GM18517 (cell line): ENCODE results near the gene RERG.

Experiments used
- ATAC-seq: cut with Tn5 transposase; IDR thresholded peaks from one replicate; pipeline ENCODE4 v1.9.1; 2021; ENCODE audit warnings: mild to moderate bottlenecking, moderate library complexity; ENCODE audit not compliant: unreplicated experiment

RERG gene

DNA sequence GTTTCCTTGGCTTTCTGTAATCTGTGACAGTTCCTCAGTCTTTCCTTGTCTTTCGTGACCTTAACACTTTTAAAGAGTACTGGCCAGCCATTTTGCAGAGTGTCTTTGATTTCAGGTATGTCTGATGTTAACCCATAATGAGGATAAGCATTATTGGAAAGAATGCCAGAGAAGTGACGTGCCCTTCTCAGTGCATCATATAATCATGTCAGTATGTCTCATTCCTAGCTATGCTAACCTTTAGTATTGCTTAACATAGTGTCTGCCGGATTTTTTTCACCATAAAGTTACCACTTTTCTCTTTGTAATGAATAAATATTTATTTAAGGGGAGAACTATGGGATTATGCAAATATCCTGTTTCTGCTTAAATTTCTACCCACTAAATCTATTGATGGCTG, 28.5 kb downstream of the RERG start:
- ATAC-seq, result no peak

DNA sequence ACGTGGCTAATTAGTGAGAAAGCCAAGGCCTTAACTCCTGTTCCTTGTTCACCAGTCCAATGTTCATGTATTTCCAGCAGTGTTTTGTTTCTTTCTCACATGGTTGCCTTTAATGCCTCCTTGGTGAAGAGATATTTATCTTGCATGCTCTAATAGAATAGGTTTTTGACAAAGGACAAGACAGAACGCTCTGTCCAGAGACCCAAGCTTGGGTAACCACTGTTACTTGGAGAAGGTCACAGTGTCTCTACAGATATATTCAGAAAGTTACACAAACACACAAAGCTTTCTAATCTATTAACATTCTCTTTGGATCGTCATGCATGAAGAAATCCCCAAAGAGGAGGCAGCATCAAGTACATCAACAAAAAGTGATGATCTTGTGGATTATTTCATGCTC, 33.1 kb downstream of the RERG start:
- ATAC-seq, result no peak

DNA sequence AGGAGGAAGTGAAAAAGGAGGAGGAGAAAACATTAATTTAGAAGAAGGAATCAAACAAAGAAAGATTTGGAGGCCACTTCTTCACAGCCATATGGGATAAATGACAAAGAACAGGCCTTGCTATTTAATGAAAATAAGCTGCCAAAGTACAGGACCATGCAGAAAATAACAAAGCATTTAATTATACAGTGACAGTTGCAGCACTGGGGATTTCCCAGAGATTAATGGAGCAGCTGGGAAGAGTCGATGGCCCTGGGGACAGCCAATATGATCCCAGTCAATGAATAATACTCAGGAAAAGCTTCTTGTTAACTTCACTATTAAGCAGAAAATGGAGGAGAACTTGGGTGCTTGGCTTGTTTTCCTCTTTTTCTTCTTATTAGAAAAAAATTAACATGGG, 34.6 kb downstream of the RERG start:
- ATAC-seq, result no peak

DNA sequence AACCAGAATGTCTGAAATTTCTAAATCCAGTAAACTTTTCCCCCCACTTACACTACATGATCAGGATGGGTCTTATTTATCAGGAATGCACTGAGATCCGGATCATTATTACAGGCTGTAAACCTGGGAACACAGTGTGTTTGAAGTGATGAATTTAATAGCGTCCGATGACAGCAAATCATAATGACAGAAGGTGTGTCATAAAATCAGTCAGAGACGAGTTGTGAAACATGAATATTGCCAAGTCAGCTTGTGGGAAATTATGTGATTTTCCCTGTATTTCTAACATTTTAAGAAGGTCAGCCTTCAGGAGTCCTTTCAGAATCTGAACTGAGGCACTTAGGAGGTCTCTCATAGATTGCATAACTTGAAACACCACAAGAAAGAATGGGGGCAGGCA, 36.7 kb downstream of the RERG start:
- no peak for ATAC-seq

DNA sequence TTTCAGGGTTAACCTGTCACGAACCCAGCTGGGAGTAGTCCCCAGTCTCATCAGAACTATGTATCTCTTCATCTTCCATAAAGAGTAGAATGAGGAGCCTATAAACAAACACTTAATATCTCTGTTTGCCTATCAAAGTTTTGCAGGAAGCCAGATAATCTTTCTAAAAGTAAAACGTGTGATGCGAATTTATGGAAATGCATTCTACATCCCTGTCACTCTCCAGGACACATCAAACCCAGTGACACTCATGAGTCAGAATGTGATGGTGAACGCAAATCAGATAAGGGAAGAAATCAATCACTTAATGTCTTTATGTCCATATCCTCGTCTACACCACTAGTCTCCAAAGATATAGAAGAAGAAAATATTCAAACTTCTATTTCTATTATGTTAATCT, 37.4 kb downstream of the RERG start:
- no peak for ATAC-seq

DNA sequence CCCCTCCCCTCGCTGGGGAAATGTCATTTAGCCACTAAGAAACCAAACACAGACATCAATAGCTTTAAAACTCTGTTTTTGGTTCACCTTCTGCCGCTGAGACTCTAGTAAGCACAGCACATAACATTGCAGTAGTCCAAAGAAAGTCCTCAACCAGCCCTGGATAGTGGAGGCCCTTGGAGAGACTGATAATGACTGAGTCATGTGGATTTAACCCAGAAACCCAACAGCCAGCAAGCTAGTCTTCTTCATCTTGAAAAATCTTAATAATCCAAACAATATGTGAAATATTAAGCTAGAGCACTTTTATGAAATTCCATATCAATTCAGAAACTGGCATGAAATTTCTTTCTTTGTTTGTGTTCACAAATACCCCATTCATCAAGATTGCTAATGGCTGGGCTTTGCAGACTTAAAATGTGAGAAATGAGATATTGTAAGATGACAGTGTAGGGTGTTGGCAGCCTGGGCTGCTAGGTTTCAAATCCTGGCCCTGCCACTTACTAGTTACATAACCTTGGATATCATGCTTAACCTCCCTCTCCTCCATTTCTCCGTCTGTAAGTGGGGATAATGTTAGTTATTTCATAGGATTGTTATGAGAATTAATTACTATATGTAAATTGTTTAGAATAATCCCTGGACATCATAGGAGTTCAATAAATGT, 40.1 kb downstream of the RERG start:
- ATAC-seq, result no peak

DNA sequence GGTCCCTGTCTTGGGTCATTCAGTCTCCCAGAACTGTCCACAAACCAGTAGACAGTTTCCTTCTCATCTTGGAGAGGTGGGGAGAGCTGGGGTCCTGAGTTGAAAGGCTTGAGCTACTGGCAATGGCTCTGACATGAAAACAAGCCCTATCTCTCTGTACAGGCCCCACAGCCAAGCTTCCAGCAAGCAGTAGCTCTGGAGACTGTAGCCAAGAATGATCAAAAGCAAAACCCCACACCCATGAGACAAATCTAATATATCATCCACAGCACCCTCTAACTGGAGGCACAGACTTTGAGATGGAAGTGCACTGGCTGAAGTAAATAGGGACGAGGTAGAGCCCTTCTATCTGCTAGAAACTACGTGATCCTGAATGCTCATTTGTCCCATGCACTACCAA, 40.9 kb downstream of the RERG start:
- ATAC-seq, result no peak

DNA sequence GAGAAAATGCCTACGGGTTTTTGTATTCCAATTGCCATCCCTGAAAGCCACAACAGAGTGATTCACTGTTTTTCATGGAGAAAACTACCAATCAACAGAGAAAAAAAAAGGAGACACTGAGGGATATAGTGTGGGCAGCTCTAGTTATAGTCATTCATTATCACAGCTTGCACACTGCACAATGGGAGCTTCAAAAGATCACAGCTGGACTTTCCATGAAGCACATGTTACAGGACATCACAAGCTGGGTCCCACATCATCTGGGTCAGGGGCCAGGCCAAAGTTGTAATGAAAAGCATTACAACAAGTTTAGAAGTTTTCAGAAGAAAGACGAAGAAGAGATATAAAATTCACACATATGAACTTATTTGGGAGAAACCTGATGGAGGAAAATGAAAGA, 41.5 kb downstream of the RERG start:
- ATAC-seq, result no peak

DNA sequence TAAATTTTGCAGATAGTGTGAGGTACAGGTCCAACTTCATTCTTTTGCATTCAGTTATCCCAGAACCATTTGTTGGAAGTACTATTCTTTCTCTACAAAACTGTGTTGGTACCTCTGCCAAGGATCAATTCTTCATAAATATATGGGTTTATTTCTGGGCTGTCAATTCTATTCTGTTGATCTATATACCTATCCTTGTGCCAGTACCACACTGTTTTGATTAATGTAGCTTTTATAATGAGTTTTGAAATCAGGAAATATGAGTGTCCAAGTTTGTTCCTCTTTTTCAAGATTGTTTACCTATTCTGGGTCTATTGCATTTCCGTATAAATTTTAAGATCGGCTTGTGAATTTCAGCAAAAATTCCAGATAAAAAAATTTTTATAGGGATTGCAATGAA, 48.1 kb downstream of the RERG start:
- ATAC-seq, result no peak

DNA sequence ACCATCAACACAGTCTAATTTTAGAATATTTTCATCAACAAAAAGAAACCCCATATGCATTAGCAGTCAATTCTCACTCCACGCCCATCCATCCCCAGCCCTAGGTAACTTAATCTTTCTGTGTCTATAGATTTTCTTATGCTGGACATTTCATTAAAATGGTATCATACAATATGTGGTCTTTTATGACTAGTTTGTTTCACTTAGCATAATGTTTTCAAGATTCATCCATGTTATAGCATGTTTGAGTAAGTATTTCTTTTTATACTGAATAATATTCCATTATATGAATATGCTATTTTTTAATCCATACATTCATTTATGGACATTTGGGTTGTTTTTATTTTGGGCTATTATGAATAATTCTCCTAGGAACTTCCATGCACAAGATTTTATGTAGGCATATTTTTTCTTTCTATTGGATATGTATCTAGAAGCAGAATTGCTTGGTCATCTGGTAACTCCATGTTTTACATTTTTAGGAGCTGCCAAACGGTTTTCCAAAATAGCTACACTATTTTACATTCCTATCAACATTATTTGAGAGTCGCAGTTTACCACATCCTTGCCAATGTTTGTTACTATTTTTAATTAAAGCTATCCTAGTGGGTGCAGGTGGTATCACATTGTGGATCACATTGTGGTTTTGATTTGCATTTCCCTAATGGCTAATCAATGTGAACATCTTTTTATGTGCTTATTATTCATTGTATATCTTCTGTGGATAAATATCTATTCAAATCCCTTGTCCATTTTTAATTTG, 49.0 kb downstream of the RERG start:
- no peak for ATAC-seq

DNA sequence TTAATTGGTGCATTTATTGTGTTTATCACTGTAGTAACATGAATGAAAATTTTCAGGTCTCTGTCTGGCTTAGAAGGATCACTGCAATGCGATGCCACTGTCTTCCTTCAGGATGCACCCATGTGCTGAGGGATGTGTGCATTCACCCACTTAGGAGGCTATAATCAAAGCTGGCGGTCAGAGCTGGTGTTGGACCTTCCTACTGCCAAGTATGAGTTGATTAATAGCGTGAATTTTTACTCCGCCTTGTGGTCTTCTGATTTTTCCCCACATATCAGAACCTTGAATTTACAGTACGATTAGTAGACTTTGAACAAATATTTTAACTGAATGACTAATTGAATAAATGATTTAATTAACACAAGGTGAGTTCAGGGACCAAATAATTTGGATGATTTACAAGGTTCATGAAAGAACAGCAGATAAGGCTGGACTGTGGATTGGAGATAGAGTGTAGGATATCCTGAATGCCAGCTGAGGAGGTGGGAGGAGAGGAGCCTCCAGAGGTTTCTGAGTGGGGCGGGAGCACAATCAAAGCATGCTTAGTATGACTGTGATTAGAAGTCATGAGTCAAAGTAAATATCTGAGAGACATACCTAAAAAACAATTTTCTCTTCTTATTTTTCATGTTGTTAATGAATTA, 50.1 kb downstream of the RERG start:
- ATAC-seq, result no peak

DNA sequence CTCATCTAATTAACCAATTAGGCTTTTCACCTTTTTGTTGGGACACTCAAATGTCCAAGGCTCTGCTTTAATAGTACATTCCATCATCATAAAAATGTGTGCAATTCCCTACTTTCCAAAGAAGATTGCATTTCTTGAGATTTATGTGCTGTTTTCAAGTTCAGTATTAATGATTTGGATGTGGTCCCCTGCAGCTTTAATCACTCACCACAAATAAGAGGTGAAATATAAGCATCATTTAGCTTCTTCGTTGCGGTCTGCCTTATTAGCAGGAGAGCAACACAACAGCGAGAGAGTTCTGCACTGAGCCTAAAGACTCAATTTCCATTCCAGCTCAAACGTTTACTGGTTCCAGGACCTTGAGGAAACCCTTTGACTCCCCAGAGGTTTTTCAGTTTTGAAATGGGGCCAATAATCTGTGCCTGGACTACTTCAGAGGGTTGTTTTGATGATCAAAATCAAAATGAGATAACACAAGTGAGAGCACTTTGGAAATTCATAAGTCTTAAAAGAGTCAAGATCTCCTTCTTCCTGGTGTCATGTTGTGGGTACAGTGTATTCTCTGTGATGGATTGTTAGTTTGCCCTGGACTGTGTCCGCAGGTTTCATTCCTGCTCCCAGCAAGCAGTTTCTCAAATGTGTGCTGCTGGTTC, 53.1 kb downstream of the RERG start:
- no peak for ATAC-seq

DNA sequence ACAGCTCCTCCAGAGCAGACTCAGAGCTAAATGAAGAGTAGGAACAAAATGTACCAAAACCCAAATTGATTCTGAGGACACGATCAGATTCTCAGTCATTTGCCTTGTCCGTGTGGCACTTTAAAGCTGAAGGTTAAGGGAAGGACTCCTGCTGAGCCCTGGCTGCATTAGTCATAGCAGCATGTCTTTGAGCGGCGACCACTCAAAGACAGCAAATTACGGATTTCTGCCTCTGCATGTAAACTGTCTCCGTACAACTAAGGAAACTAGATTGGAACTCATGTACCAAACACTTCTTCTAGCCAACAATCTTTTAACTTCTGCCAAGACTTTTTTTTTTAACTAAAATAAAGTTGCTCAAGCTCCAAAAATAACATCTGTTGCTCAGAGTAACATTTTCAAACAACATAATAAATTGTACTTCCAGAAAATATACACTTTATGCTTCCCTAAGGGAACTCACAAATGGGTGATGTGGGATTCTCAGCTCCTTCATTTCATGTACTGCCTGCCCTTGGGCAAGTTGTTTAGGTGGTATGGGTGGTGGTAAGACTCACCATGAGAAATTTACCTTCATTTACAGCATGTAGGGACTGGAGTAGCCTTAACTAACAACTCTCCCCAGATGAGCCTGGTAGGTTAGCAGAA, 56.1 kb downstream of the RERG start:
- no peak for ATAC-seq

DNA sequence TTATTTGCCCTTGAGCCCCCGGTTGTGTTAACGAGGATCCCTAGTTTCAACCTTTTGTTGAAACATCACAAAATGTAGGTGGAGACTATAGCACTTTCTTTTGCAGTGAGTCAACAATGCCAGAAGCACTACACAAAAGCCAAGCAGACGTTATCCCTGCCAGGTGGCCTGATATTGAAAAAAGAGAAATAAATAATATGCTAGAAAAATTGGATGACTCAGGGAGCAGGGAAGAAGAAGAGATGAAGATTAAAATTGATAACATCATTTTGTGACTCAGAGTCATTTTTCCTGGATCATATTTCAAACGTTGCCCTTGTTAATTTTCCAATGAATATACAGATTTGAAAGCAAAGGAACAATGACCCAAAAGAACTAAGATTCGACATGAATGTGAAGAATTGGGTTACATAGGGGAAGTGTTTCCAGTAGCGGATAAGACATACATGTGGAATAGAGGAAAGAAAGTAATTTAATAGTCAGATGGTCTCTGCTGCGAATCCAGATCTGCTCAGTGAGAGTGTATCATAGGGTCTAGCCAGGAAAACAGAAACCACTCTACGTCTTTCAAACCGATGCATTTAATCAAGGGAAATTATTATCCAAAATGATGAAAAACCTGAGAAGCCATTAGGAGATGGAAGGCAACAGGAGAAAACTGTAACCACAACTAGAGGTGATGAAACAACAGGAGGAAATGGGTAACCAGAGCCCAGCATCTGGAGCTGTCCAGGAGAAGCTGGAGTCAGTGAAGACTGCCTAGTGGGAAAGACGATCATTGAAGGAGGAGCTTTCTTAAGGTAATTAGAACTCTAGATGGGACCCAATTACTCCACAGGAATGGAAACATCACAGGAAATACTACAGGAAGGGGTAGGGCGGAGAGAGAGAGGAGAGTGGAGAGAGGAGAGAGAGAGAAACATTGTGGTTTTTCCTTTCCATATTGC, 57.9 kb downstream of the RERG start:
- no peak for ATAC-seq

DNA sequence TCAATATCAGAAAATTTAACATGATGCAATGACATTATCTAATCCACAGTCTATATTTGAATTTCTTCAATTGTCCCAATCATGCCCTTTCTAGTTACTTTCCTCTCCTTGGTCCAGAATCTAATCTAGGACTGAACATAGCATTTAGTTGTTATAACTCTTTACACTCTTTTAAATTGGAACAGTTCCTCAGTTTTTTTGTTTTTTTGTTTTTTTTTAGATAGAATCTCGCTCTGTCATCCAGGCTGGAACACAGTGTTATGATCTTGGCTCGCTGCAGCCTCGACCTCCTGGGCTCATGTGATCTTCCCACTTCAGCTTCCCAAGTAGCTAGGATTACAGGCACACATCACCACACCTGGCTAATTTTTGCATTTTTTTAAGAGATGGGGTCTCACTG, 63.1 kb downstream of the RERG start:
- no peak for ATAC-seq

DNA sequence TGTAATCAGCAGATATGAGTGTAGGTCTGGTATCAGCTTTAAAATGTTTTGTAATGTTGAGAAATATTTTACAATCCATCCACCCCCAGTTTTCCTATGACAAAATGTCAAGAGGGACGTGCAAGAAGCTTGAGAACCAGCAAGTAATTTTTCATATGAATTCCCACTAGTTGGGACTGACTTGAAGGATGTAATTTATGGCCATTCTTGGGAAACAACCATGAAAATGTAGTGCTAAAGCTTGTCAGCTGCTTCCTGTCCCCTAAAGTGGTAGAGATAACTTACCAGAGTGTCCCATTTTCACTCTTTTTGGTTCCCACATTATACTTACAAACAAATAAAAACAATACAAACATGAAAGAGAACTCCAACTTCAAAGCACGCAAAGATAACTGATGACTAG, 63.9 kb downstream of the RERG start:
- no peak for ATAC-seq

DNA sequence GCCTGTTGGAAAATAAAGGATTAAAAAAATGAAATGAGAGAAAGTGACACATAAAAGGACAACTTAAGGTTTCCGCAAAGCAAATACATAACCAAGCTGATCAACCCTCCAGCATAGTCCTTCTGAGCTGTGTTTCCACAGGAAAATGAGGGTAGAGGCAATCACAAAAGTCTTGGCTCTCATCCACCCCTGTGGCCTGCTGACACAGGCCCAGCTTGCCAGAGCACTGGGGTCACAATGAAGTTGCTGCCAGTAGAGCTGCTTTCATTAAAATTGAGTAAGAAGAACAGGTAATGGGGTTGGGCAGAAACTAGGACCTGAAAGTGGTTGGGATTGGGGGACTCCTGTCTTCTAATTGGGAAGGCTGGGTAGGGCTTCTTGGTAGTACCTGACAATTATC, 65.9 kb downstream of the RERG start:
- no peak for ATAC-seq

DNA sequence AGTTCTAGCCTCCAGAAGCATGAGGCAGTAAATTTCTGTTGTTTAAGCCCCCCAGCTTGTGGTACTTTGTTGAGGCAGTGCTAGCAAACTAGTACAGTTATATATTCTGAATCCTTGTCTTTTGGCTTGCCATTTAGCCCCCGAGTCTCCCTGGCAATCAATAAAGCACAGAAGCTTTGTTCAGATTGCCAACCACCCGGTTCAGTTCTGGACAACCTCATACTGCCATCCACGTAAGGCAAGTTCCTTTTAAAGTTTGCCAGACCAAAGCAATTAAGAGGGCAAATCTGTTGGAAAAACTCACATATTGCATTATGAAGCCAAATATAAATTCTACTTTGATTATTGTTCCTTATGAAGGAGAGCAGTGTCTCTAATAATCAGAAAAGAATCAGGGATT, 67.1 kb downstream of the RERG start:
- no peak for ATAC-seq

DNA sequence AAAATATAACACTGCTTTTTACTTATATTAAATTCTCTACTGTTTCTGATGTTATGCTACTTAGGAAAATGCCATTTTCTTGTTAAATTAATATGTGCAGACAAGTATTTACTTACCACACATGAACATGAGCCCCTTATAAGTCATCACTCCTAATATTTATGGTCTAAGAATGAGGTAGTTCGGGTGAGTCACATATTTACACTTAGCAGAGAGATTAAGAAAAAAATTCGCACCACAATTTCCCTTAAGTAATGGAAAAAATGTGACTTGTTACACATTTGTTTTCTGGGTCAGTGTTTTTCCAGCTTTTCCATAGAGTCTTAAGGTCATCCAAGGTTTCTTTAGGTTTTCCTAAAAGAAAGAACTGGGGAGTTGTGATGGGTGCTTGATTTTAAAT, 68.3 kb downstream of the RERG start:
- ATAC-seq, result no peak

DNA sequence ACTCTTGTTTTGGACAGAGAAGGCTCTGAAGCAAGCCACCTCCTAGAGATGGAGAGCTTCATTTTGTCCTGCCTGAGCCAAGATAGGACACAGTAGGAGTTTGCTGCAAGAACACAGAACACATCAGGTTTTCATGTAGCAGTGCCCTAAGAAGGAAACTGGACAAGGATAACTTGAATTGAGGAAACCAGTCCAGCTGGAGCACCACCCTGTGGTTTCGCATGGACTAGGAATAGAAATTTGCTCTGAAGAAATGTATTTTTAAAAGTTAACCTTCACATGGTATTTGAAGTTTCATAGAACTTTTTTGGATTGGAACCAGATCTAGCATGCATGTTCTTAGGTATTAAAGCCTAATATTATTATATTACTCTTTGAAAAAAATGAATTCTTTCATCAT, 68.8 kb downstream of the RERG start:
- ATAC-seq, result no peak
